WTC11 (cell line): Measurements from ENCODE around the gene UNC13C. TPM values are rescaled to one million over a fixed set of nuclear protein-coding genes. Genes with fewer than 3 reads are reported as not detected.

Experiments
- ATAC-seq: fragments of 200-7000 bp; cut with Tn5 transposase; 2 replicates; pipeline ENCODE4 v1.10.0; 2021; ENCODE audit warnings: mild to moderate bottlenecking, moderate library complexity
- CTCF ChIA-PET: fragments of 300-600 bp; sonication (Branson Sonifier 250); formaldehyde crosslinking; loops from one replicate; lab custom pipeline; 2021; ENCODE audit warnings: antibody characterized with exemption; lab: Charles Lee
- POLR2A ChIA-PET: fragments of 350-600 bp; sonication (Branson Sonifier 250); formaldehyde crosslinking; loops from one replicate; lab custom pipeline; 2021; ENCODE audit warnings: antibody characterized with exemption; lab: Charles Lee
- DNase-seq: peaks from one replicate; pipeline ENCODE4 v3.0.0; 2021; ENCODE audit warnings: low spot score
- H3K27ac Mint-ChIP-seq: 2 replicates; pipeline ENCODE4 v1.8.0; 2021; ENCODE audit warnings: mixed read lengths
- H3K27me3 Mint-ChIP-seq: 2 replicates; pipeline ENCODE4 v1.8.0; 2021; ENCODE audit warnings: low read depth, mild to moderate bottlenecking, moderate library complexity, mixed read lengths
- H3K36me3 Mint-ChIP-seq: 2 replicates; pipeline ENCODE4 v1.8.0; 2021; ENCODE audit warnings: mixed read lengths
- H3K4me1 Mint-ChIP-seq: 2 replicates; pipeline ENCODE4 v1.8.0; 2022; ENCODE audit warnings: mixed read lengths
- H3K4me3 Mint-ChIP-seq: 2 replicates; pipeline ENCODE4 v1.8.0; 2021; ENCODE audit warnings: mild to moderate bottlenecking, moderate library complexity, mixed read lengths
- H3K9me3 Mint-ChIP-seq: 2 replicates; pipeline ENCODE4 v1.8.0; 2021; ENCODE audit warnings: mixed read lengths
- ATF1 ChIP-seq: sonication (generic); formaldehyde crosslinking; IDR thresholded peaks from 2 replicates; pipeline ENCODE4 v1.8.1; 2023; ENCODE audit warnings: mild to moderate bottlenecking, moderate library complexity, missing genetic modification reagents
- CREM ChIP-seq: sonication (generic); formaldehyde crosslinking; IDR thresholded peaks from 2 replicates; pipeline ENCODE4 v1.8.1; 2022; ENCODE audit warnings: mild to moderate bottlenecking, missing genetic modification reagents, moderate library complexity
- FOXK1 ChIP-seq: sonication (generic); formaldehyde crosslinking; IDR thresholded peaks from 2 replicates; pipeline ENCODE4 v1.8.0; 2022; ENCODE audit warnings: mild to moderate bottlenecking, moderate library complexity, missing genetic modification reagents
- GTF2I ChIP-seq: fragments of 250-450 bp; sonication (Bioruptor Pico); conservative IDR thresholded peaks from 2 replicates; pipeline ENCODE4 v1.4.0; 2021; ENCODE audit warnings: mild to moderate bottlenecking
- KAT7 ChIP-seq: sonication (generic); formaldehyde crosslinking; IDR thresholded peaks from 2 replicates; pipeline ENCODE4 v1.8.1; 2023; ENCODE audit warnings: missing genetic modification reagents, mild to moderate bottlenecking, borderline replicate concordance
- NFYB ChIP-seq: sonication (generic); formaldehyde crosslinking; conservative IDR thresholded peaks from 2 replicates; pipeline ENCODE4 v1.8.0; 2022; ENCODE audit warnings: low read depth, missing genetic modification reagents
- OVOL2 ChIP-seq: fragments of 250-450 bp; sonication (Bioruptor Pico); IDR thresholded peaks from 2 replicates; pipeline ENCODE4 v1.9.0; 2021; ENCODE audit warnings: mild to moderate bottlenecking, borderline replicate concordance
- SMAD4 ChIP-seq: sonication (generic); formaldehyde crosslinking; IDR thresholded peaks from 2 replicates; pipeline ENCODE4 v1.8.0; 2022; ENCODE audit warnings: mild to moderate bottlenecking, missing genetic modification reagents
- SP1 ChIP-seq: sonication (generic); formaldehyde crosslinking; conservative IDR thresholded peaks from 2 replicates; pipeline ENCODE4 v1.8.1; 2022; ENCODE audit warnings: missing genetic modification reagents
- ZBTB21 ChIP-seq: sonication (generic); formaldehyde crosslinking; IDR thresholded peaks from 2 replicates; pipeline ENCODE4 v1.8.1; 2023; ENCODE audit warnings: mild to moderate bottlenecking, missing genetic modification reagents, borderline replicate concordance
- ZNF263 ChIP-seq: sonication (generic); formaldehyde crosslinking; IDR thresholded peaks from 2 replicates; pipeline ENCODE4 v1.8.1; 2022; ENCODE audit warnings: low read depth, mild to moderate bottlenecking, moderate library complexity, missing genetic modification reagents
- ZNF396 ChIP-seq: fragments of 250-450 bp; sonication (Bioruptor Pico); IDR thresholded peaks from 2 replicates; pipeline ENCODE4 v1.8.0; 2021; ENCODE audit warnings: mild to moderate bottlenecking, moderate library complexity, borderline replicate concordance
- total RNA-seq: library from RNA; stranded (reverse); gene quantifications from 3 replicates; pipeline ENCODE4 v1.2.3, GENCODE V29; 2021
- TF ChIP-seq, protein P1 (sequence below): sonication (generic); formaldehyde crosslinking; IDR thresholded peaks from 2 replicates; pipeline ENCODE4 v1.8.1; 2022; ENCODE audit warnings: missing genetic modification reagents, borderline replicate concordance
- TF ChIP-seq, protein P2 (sequence below): sonication (generic); formaldehyde crosslinking; IDR thresholded peaks from 2 replicates; pipeline ENCODE4 v1.8.0; 2022; ENCODE audit warnings: mild to moderate bottlenecking, missing genetic modification reagents
- TF ChIP-seq, protein P3 (sequence below): fragments of 250-450 bp; sonication (Bioruptor Pico); IDR thresholded peaks from 2 replicates; pipeline ENCODE4 v1.9.0; 2021; ENCODE audit warnings: mild to moderate bottlenecking, borderline replicate concordance
- TF ChIP-seq, protein P4 (sequence below): sonication (generic); formaldehyde crosslinking; IDR thresholded peaks from 2 replicates; pipeline ENCODE4 v1.8.1; 2022; ENCODE audit warnings: mild to moderate bottlenecking, moderate library complexity, missing genetic modification reagents
- TF ChIP-seq, protein P5 (sequence below): sonication (generic); formaldehyde crosslinking; IDR thresholded peaks from 2 replicates; pipeline ENCODE4 v1.8.0; 2022; ENCODE audit warnings: missing genetic modification reagents
- TF ChIP-seq, protein P6 (sequence below): sonication (generic); formaldehyde crosslinking; conservative IDR thresholded peaks from 2 replicates; pipeline ENCODE4 v1.8.1; 2023; ENCODE audit warnings: mild to moderate bottlenecking, low read depth, missing genetic modification reagents, moderate library complexity
- TF ChIP-seq, protein P7 (sequence below): sonication (generic); formaldehyde crosslinking; IDR thresholded peaks from 2 replicates; pipeline ENCODE4 v1.8.0; 2022; ENCODE audit warnings: mild to moderate bottlenecking, missing genetic modification reagents

UNC13C gene
- total RNA-seq, 1 experiment from 2014 or later: 0.07 TPM

DNA sequence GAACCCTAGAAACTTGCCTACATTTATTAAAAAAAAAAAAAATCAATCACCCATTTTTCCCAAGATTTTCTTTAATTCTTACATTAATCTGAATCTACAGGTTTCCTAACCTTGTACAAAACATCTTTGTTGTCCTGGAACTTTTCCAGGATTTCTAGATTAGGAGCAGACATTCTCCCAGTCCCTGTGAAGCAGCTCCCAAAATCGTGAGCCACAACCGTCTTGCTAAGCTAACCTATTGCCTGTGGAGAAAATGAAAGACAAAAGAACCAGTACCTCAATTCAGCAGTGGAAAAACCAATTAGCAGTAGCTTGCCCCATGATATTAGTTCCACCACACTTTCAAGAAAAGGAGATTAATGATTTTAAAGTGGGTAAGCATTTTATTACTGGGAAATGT, 522.1 kb downstream of the UNC13C start (continued):
- TF ChIP-seq, protein P1, sequence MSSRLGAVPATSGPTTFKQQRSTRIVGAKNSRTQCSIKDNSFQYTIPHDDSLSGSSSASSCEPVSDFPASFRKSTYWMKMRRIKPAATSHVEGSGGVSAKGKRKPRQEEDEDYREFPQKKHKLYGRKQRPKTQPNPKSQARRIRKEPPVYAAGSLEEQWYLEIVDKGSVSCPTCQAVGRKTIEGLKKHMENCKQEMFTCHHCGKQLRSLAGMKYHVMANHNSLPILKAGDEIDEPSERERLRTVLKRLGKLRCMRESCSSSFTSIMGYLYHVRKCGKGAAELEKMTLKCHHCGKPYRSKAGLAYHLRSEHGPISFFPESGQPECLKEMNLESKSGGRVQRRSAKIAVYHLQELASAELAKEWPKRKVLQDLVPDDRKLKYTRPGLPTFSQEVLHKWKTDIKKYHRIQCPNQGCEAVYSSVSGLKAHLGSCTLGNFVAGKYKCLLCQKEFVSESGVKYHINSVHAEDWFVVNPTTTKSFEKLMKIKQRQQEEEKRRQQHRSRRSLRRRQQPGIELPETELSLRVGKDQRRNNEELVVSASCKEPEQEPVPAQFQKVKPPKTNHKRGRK (CRISPR knock-in tag): no peak
- TF ChIP-seq, protein P2, sequence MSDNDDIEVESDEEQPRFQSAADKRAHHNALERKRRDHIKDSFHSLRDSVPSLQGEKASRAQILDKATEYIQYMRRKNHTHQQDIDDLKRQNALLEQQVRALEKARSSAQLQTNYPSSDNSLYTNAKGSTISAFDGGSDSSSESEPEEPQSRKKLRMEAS (CRISPR knock-in tag): no peak

DNA sequence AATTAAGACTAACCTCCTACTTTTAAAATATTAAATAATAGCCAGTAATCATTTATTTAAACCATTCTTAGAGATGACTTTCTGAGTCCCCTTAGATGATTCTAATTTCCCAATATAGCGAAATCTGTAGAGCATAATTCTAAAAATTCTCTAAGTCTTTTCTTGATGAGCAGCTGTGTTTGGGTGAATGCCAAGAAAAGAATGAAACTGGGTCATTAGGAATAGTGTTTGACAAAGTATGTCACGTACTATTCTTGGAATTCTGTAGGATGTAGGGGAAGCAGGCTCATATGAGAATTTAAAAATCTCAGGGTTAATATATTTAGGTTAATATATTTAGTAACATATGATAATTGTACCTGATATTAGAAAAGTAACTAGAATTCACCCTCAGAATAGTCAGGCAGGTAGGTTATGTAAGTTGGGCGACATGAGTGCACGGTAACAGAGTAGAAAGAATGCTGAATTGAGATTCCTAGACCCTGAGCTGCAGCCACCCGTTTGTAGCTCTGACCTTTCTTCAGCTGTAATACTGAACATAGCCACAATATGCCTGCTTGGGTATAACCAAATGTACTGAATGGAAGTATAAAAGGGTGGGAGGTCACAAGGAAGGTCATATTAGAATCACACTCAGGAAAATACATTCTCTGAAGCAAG, 524.3 kb downstream of the UNC13C start:
- Mint-ChIP-seq H3K4me3 (no peak overlapping the region), H3K27me3 (no peaks in the 10 kb centered on the region), H3K27ac (no peak overlapping the region), H3K36me3 (no peaks in the 10 kb centered on the region), H3K4me1 (peaks cover 28% of the 10 kb centered on the region), H3K9me3 (no peaks in the 10 kb centered on the region)
- DNase-seq: no peak
- ChIA-PET POLR2A (no interaction called here), CTCF (no interaction called here)
- ATAC-seq: peak; percentile 36
- TF ChIP-seq, protein P3, sequence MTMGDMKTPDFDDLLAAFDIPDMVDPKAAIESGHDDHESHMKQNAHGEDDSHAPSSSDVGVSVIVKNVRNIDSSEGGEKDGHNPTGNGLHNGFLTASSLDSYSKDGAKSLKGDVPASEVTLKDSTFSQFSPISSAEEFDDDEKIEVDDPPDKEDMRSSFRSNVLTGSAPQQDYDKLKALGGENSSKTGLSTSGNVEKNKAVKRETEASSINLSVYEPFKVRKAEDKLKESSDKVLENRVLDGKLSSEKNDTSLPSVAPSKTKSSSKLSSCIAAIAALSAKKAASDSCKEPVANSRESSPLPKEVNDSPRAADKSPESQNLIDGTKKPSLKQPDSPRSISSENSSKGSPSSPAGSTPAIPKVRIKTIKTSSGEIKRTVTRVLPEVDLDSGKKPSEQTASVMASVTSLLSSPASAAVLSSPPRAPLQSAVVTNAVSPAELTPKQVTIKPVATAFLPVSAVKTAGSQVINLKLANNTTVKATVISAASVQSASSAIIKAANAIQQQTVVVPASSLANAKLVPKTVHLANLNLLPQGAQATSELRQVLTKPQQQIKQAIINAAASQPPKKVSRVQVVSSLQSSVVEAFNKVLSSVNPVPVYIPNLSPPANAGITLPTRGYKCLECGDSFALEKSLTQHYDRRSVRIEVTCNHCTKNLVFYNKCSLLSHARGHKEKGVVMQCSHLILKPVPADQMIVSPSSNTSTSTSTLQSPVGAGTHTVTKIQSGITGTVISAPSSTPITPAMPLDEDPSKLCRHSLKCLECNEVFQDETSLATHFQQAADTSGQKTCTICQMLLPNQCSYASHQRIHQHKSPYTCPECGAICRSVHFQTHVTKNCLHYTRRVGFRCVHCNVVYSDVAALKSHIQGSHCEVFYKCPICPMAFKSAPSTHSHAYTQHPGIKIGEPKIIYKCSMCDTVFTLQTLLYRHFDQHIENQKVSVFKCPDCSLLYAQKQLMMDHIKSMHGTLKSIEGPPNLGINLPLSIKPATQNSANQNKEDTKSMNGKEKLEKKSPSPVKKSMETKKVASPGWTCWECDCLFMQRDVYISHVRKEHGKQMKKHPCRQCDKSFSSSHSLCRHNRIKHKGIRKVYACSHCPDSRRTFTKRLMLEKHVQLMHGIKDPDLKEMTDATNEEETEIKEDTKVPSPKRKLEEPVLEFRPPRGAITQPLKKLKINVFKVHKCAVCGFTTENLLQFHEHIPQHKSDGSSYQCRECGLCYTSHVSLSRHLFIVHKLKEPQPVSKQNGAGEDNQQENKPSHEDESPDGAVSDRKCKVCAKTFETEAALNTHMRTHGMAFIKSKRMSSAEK (CRISPR knock-in tag): no peak
- TF ChIP-seq, protein P4, sequence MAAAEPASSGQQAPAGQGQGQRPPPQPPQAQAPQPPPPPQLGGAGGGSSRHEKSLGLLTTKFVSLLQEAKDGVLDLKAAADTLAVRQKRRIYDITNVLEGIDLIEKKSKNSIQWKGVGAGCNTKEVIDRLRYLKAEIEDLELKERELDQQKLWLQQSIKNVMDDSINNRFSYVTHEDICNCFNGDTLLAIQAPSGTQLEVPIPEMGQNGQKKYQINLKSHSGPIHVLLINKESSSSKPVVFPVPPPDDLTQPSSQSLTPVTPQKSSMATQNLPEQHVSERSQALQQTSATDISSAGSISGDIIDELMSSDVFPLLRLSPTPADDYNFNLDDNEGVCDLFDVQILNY (CRISPR knock-in tag): no peak
- TF ChIP-seq NFYB (CRISPR knock-in tag): no peak
- TF ChIP-seq ZNF396 (CRISPR knock-in tag): no peak
- TF ChIP-seq GTF2I (CRISPR knock-in tag): no peak
- TF ChIP-seq SP1: no peak
- TF ChIP-seq FOXK1 (CRISPR knock-in tag): no peak

DNA sequence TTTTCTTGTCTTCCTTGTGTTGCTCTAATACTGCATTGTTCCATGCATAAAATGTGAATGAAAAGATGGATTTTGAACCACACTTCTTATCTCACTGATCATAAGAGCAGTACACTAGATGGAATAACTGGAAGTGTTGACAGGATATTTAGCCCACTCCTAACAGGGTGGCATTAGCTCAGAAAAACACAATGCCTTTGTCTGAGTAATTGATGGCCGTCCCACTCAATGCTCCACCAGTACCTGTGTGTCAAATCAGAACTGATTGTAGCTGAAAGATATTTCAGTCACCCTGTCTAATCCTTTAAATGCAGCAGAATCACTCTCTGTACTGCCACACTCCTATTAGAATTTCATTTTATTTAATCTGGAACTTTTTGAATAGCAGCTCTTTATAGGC, 526.5 kb downstream of the UNC13C start:
- ChIA-PET CTCF (no interaction called here), POLR2A (no interaction called here)
- Mint-ChIP-seq H3K27ac (no peak overlapping the region), H3K4me1 (peaks cover 14% of the 10 kb centered on the region), H3K27me3 (no peaks in the 10 kb centered on the region), H3K36me3 (no peaks in the 10 kb centered on the region), H3K9me3 (no peaks in the 10 kb centered on the region), H3K4me3 (no peak overlapping the region)
- ATAC-seq: no peak
- DNase-seq: no peak
- TF ChIP-seq ATF1 (CRISPR knock-in tag) (no peak), GTF2I (CRISPR knock-in tag) (no peak), CREM (no peak), OVOL2 (no peak), ZBTB21 (no peak), ZNF263 (CRISPR knock-in tag) (no peak), SMAD4 (no peak), KAT7 (CRISPR knock-in tag) (no peak), SP1 (no peak)
- TF ChIP-seq, protein P5, sequence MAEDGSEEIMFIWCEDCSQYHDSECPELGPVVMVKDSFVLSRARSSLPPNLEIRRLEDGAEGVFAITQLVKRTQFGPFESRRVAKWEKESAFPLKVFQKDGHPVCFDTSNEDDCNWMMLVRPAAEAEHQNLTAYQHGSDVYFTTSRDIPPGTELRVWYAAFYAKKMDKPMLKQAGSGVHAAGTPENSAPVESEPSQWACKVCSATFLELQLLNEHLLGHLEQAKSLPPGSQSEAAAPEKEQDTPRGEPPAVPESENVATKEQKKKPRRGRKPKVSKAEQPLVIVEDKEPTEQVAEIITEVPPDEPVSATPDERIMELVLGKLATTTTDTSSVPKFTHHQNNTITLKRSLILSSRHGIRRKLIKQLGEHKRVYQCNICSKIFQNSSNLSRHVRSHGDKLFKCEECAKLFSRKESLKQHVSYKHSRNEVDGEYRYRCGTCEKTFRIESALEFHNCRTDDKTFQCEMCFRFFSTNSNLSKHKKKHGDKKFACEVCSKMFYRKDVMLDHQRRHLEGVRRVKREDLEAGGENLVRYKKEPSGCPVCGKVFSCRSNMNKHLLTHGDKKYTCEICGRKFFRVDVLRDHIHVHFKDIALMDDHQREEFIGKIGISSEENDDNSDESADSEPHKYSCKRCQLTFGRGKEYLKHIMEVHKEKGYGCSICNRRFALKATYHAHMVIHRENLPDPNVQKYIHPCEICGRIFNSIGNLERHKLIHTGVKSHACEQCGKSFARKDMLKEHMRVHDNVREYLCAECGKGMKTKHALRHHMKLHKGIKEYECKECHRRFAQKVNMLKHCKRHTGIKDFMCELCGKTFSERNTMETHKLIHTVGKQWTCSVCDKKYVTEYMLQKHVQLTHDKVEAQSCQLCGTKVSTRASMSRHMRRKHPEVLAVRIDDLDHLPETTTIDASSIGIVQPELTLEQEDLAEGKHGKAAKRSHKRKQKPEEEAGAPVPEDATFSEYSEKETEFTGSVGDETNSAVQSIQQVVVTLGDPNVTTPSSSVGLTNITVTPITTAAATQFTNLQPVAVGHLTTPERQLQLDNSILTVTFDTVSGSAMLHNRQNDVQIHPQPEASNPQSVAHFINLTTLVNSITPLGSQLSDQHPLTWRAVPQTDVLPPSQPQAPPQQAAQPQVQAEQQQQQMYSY (CRISPR knock-in tag): no peak
- TF ChIP-seq, protein P6, sequence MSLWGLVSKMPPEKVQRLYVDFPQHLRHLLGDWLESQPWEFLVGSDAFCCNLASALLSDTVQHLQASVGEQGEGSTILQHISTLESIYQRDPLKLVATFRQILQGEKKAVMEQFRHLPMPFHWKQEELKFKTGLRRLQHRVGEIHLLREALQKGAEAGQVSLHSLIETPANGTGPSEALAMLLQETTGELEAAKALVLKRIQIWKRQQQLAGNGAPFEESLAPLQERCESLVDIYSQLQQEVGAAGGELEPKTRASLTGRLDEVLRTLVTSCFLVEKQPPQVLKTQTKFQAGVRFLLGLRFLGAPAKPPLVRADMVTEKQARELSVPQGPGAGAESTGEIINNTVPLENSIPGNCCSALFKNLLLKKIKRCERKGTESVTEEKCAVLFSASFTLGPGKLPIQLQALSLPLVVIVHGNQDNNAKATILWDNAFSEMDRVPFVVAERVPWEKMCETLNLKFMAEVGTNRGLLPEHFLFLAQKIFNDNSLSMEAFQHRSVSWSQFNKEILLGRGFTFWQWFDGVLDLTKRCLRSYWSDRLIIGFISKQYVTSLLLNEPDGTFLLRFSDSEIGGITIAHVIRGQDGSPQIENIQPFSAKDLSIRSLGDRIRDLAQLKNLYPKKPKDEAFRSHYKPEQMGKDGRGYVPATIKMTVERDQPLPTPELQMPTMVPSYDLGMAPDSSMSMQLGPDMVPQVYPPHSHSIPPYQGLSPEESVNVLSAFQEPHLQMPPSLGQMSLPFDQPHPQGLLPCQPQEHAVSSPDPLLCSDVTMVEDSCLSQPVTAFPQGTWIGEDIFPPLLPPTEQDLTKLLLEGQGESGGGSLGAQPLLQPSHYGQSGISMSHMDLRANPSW (CRISPR knock-in tag): no peak
- TF ChIP-seq, protein P7, sequence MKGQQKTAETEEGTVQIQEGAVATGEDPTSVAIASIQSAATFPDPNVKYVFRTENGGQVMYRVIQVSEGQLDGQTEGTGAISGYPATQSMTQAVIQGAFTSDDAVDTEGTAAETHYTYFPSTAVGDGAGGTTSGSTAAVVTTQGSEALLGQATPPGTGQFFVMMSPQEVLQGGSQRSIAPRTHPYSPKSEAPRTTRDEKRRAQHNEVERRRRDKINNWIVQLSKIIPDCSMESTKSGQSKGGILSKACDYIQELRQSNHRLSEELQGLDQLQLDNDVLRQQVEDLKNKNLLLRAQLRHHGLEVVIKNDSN (CRISPR knock-in tag): no peak
